ENCODE measurements around the gene AIG1.

GRCh38 chr6:143390278-143390677, 329.6 kb downstream of the AIG1 start:
- TF ChIP-seq GATA3 (IDR thresholded peaks at IDR 0.05; ENCODE audit: low read depth, low read length) (no peak), GATA2 (IDR thresholded peaks at IDR 0.05; ENCODE audit: low read depth, low read length) (no peak)
